H9 (cell line): ENCODE measurements around the gene OR1J2. TPM values are rescaled to one million over a fixed set of nuclear protein-coding genes. Genes with fewer than 3 reads are reported as not detected.

Experiments used
- DNase-seq: peaks from one replicate; pipeline ENCODE4 v3.0.0-alpha.2; 2017
- H2AFZ ChIP-seq: one replicate; pipeline ENCODE4 v1.6.1; 2013; ENCODE audit warnings: mild to moderate bottlenecking, low read length, control low read depth, moderate library complexity
- H2AK5ac ChIP-seq: 2 replicates; pipeline ENCODE4 v1.6.1; 2013; ENCODE audit warnings: low read length, control low read depth, mixed read lengths; ENCODE audit not compliant: insufficient read length
- H2BK120ac ChIP-seq: one replicate; pipeline ENCODE4 v1.6.1; 2013; ENCODE audit warnings: low read depth, mild to moderate bottlenecking, low read length, control low read depth, inconsistent platforms; ENCODE audit not compliant: poor library complexity, severe bottlenecking
- H2BK12ac ChIP-seq: 2 replicates; pipeline ENCODE4 v1.6.1; 2013; ENCODE audit warnings: low read length, control low read depth, mixed read lengths, low read depth; ENCODE audit not compliant: insufficient read length
- H2BK15ac ChIP-seq: 2 replicates; pipeline ENCODE4 v1.6.1; 2013; ENCODE audit warnings: low read depth, low read length, control low read depth
- H2BK20ac ChIP-seq: one replicate; pipeline ENCODE4 v1.6.1; 2013; ENCODE audit warnings: low read depth, mild to moderate bottlenecking, low read length, control low read depth, inconsistent platforms; ENCODE audit not compliant: poor library complexity, severe bottlenecking
- H2BK5ac ChIP-seq: 2 replicates; pipeline ENCODE4 v1.6.1; 2013; ENCODE audit warnings: low read length, control low read depth, mixed read lengths; ENCODE audit not compliant: insufficient read length
- H3K14ac ChIP-seq: 2 replicates; pipeline ENCODE4 v1.6.1; 2013; ENCODE audit warnings: low read length, control low read depth; ENCODE audit not compliant: insufficient read depth
- H3K18ac ChIP-seq: 2 replicates; pipeline ENCODE4 v1.6.1; 2013; ENCODE audit warnings: low read depth, mild to moderate bottlenecking, mixed read lengths, low read length, control low read depth; ENCODE audit not compliant: insufficient read length
- H3K23ac ChIP-seq: 2 replicates; pipeline ENCODE4 v1.6.1; 2013; ENCODE audit warnings: low read length, control low read depth, mixed read lengths, low read depth; ENCODE audit not compliant: insufficient read length
- H3K23me2 ChIP-seq: 2 replicates; pipeline ENCODE4 v1.6.1; 2013; ENCODE audit warnings: low read depth, mild to moderate bottlenecking, mixed read lengths, low read length, control low read depth; ENCODE audit not compliant: insufficient read length, poor library complexity, severe bottlenecking
- H3K27ac ChIP-seq: 2 replicates; pipeline ENCODE4 v1.5.1; 2013; ENCODE audit warnings: low read length, control low read depth, mixed read lengths, low read depth; ENCODE audit not compliant: insufficient read length
- H3K27me3 ChIP-seq: 2 replicates; pipeline ENCODE4 v1.6.1; 2013; ENCODE audit warnings: low read length, control low read depth, inconsistent platforms; ENCODE audit not compliant: insufficient read depth
- H3K4ac ChIP-seq: 2 replicates; pipeline ENCODE4 v1.6.1; 2013; ENCODE audit warnings: low read depth, mild to moderate bottlenecking, control low read depth, inconsistent platforms, low read length, moderate library complexity
- H3K4me1 ChIP-seq: 2 replicates; pipeline ENCODE4 v1.6.1; 2013; ENCODE audit warnings: low read length, control low read depth, inconsistent platforms; ENCODE audit not compliant: insufficient read depth
- H3K4me2 ChIP-seq: 2 replicates; pipeline ENCODE4 v1.6.1; 2013; ENCODE audit warnings: low read length, control low read depth, mixed read lengths; ENCODE audit not compliant: insufficient read length, insufficient read depth
- H3K56ac ChIP-seq: 2 replicates; pipeline ENCODE4 v1.6.1; 2013; ENCODE audit warnings: low read depth, mild to moderate bottlenecking, mixed read lengths, low read length, control low read depth; ENCODE audit not compliant: insufficient read length
- H3K79me1 ChIP-seq: 2 replicates; pipeline ENCODE4 v1.6.1; 2013; ENCODE audit warnings: low read depth, mild to moderate bottlenecking, moderate library complexity, low read length, control low read depth, inconsistent platforms; ENCODE audit not compliant: insufficient read depth, poor library complexity, severe bottlenecking
- H3K79me2 ChIP-seq: 2 replicates; pipeline ENCODE4 v1.6.1; 2013; ENCODE audit warnings: low read length, control low read depth, inconsistent platforms; ENCODE audit not compliant: insufficient read depth
- H3K9ac ChIP-seq: 2 replicates; pipeline ENCODE4 v1.6.1; 2013; ENCODE audit warnings: low read length, control low read depth, mixed read lengths; ENCODE audit not compliant: insufficient read length; ENCODE audit errors: extremely low read depth
- H3K9me3 ChIP-seq: one replicate; pipeline ENCODE4 v1.6.1; 2013; ENCODE audit warnings: low read depth, low read length, inconsistent platforms; ENCODE audit not compliant: control insufficient read depth
- H3T11ph ChIP-seq: one replicate; pipeline ENCODE4 v1.6.1; 2013; ENCODE audit warnings: mild to moderate bottlenecking, low read length, control low read depth, inconsistent platforms
- H4K20me1 ChIP-seq: one replicate; pipeline ENCODE4 v1.6.1; 2013; ENCODE audit not compliant: control insufficient read depth, insufficient read length, insufficient read depth
- H4K5ac ChIP-seq: 2 replicates; pipeline ENCODE4 v1.6.1; 2013; ENCODE audit warnings: low read depth, mild to moderate bottlenecking, mixed read lengths, low read length, control low read depth; ENCODE audit not compliant: insufficient read length
- H4K8ac ChIP-seq: replicated peaks from 2 replicates; pipeline ENCODE4 v1.6.1; 2013; ENCODE audit warnings: low read length, control low read depth, mixed read lengths, low read depth; ENCODE audit not compliant: insufficient read length
- H4K91ac ChIP-seq: 2 replicates; pipeline ENCODE4 v1.6.1; 2013; ENCODE audit warnings: low read depth, mild to moderate bottlenecking, moderate library complexity, mixed read lengths, low read length, control low read depth; ENCODE audit not compliant: insufficient read length
- H3K27ac Mint-ChIP-seq, 3 experiments: 2 replicates in 2 of 3; 3 replicates in 1 of 3; pipeline ENCODE4 v1.8.0; 2020 to 2021; ENCODE audit warnings: mixed read lengths in 3 of 3, mild to moderate bottlenecking in 1 of 3, moderate library complexity in 1 of 3
- H3K27me3 Mint-ChIP-seq: 2 replicates; pipeline ENCODE4 v1.8.0; 2021; ENCODE audit warnings: low read depth, mild to moderate bottlenecking, moderate library complexity, mixed read lengths
- H3K36me3 Mint-ChIP-seq, 3 experiments: 2 replicates in 2 of 3; 3 replicates in 1 of 3; pipeline ENCODE4 v1.8.0; 2020 to 2021; ENCODE audit warnings: low read depth in 3 of 3, mixed read lengths in 3 of 3; ENCODE audit not compliant: insufficient read depth in 1 of 3
- H3K4me1 Mint-ChIP-seq, 2 experiments: 2 replicates each; pipeline ENCODE4 v1.8.0; 2020; ENCODE audit warnings: mixed read lengths in 2 of 2
- H3K4me3 Mint-ChIP-seq, 2 experiments: 2 replicates in 1 of 2; 3 replicates in 1 of 2; pipeline ENCODE4 v1.8.0; 2020 to 2021; ENCODE audit warnings: mild to moderate bottlenecking in 2 of 2, mixed read lengths in 2 of 2, moderate library complexity in 1 of 2
- H3K9me3 Mint-ChIP-seq, 2 experiments: 2 replicates in 1 of 2; 3 replicates in 1 of 2; pipeline ENCODE4 v1.8.0; 2020; ENCODE audit warnings: mild to moderate bottlenecking in 2 of 2, mixed read lengths in 2 of 2, moderate library complexity in 1 of 2
- WGBS: extraction: QIAGEN DNeasy Blood & Tissue Kit; methylation state at CpG from one replicate; pipeline ENCODE4 v1.1.7; 2013; ENCODE audit warnings: missing lambda C conversion rate, low lambda C conversion rate, mixed read lengths; ENCODE audit not compliant: insufficient read length; ENCODE audit errors: extremely low coverage; 5-methylcytosine and 5-hydroxymethylcytosine counted together
- total RNA-seq: library from RNA; stranded (reverse); gene quantifications from 2 replicates; pipeline ENCODE4 v1.2.1, GENCODE V29; 2021
- TF ChIP-seq, protein P1 (sequence below): fragments of 200-600 bp; sonication (generic); conservative IDR thresholded peaks from 3 replicates; pipeline ENCODE4 v1.8.0; 2021; ENCODE audit warnings: antibody characterized with exemption, mild to moderate bottlenecking

Gene OR1J2
- total RNA-seq, 1 experiment from 2014 or later = not detected

DNA sequence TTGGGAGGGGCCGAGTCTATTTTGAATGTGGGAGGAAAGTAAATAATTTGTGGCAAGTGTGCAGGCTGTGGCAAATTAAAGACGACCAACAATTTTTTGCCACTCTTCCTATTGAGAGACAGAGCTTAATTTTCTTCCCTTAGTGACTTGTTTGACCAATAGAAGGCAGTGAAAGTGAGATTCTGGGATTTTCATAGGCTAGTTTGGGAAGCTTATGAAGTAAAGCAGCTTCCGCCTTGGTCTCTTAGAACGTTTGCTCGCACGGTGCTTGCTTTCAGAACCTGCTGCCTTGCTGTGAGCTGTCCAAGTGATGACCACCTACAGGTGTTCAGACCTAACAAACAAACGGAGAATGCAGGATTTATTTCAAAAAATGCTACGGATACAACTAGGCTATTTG lies 35.6 kb downstream of the OR1J2 start:
- Histone ChIP-seq H4K5ac (no peak overlapping the region), H2BK15ac (no peak overlapping the region), H3K18ac (no peak overlapping the region), H4K91ac (no peak overlapping the region), H4K8ac (no peak overlapping the region), H3K4me1 (no peaks in the 10 kb centered on the region), H4K20me1 (no peaks in the 10 kb centered on the region), H3T11ph (no peak overlapping the region), H3K56ac (no peak overlapping the region), H3K79me1 (no peaks in the 10 kb centered on the region), H3K4me2 (no peak overlapping the region), H3K27me3 (no peaks in the 10 kb centered on the region), H3K79me2 (no peaks in the 10 kb centered on the region), H3K23me2 (no peaks in the 10 kb centered on the region), H3K9me3 (peaks cover 35% of the 10 kb centered on the region), H2BK120ac (no peak overlapping the region), H2AFZ (no peak overlapping the region), H3K9ac (no peak overlapping the region), H3K27ac (no peak overlapping the region), H2BK20ac (no peak overlapping the region), H2AK5ac (no peak overlapping the region), H3K14ac (no peak overlapping the region), H3K23ac (no peak overlapping the region), H3K4ac (no peak overlapping the region), H2BK12ac (no peak overlapping the region), H2BK5ac (no peak overlapping the region)
- DNase-seq = no peak
- H3K9me3 Mint-ChIP-seq = peaks cover 68 to 78% of the 10 kb centered on the region in 2 experiments
- H3K4me3 Mint-ChIP-seq = no peak overlapping the region
- H3K27ac Mint-ChIP-seq = no peak overlapping the region
- peaks cover 1% of the 10 kb centered on the region; the same call in 1 of the 2 replicates for H3K27me3 Mint-ChIP-seq
- TF ChIP-seq, protein P1, sequence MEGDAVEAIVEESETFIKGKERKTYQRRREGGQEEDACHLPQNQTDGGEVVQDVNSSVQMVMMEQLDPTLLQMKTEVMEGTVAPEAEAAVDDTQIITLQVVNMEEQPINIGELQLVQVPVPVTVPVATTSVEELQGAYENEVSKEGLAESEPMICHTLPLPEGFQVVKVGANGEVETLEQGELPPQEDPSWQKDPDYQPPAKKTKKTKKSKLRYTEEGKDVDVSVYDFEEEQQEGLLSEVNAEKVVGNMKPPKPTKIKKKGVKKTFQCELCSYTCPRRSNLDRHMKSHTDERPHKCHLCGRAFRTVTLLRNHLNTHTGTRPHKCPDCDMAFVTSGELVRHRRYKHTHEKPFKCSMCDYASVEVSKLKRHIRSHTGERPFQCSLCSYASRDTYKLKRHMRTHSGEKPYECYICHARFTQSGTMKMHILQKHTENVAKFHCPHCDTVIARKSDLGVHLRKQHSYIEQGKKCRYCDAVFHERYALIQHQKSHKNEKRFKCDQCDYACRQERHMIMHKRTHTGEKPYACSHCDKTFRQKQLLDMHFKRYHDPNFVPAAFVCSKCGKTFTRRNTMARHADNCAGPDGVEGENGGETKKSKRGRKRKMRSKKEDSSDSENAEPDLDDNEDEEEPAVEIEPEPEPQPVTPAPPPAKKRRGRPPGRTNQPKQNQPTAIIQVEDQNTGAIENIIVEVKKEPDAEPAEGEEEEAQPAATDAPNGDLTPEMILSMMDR = no peak
- no peaks in the 10 kb centered on the region for H3K4me1 Mint-ChIP-seq
- H3K36me3 Mint-ChIP-seq = peaks cover 0 to 29% (median 5%) of the 10 kb centered on the region in 3 experiments; a peak in 4 of 7 replicates
- no CpG with 5 or more reads among the region's 8 CpGs for WGBS
